OCI-LY3 (cell line): ENCODE results near the gene CTTN.

ENCODE experiments used
- EZH2phosphoT487 ChIP-seq: fragments of 200-600 bp; shearing (Covaris generic); IDR thresholded peaks from 2 replicates; pipeline ENCODE4 v1.6.1; 2018; ENCODE audit warnings: antibody characterized with exemption, mixed run types, low read depth
- TF ChIP-seq, protein P1 (sequence below): fragments of 200-600, 300-600 bp; sonication (generic); IDR thresholded peaks from 2 replicates; pipeline ENCODE4 v1.5.1; 2014; ENCODE audit warnings: antibody characterized with exemption, low read length, low read depth

DNA sequence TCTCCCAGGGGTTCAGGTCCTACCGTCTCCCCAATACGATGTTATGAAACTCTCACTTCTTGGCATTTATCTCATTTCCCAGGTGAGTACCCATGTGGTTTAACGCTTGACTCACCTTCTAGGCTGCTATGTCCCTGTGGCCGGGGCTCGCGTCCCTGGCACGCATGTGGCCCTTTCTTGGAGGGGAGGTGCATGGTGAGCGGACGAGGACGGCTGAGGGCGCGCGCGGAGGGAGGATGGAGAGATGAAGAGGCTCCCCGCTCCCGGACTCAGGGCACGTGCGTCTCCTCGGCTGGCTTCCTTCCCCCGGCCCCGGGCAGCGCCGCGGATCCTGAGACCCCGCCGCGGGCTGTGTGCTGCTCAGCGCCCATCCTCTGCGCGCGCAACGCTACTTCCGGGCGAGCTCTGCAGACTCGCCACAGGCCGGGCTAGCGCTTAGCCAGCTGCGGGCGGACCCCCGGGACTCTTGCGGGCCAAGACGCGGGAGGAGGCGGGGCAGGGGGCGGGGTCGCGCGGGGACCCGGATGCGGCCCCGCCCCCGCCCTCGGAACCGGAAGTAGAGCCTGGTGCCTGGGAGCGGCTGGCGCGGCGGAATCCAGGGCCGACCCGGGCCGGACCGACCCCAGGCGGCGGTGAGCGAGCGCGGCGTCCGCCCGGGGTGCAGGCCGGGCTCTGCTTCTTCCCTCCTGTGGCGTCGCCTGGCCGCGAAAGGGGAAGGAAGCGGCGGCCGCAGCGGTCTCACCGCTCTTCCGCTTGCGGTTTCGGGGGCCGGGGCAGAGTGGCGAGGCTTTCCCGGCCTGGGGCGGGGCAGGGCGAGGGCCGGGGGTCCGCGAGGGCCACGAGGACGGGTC lies at the start of gene CTTN:
- TF ChIP-seq, protein P1, sequence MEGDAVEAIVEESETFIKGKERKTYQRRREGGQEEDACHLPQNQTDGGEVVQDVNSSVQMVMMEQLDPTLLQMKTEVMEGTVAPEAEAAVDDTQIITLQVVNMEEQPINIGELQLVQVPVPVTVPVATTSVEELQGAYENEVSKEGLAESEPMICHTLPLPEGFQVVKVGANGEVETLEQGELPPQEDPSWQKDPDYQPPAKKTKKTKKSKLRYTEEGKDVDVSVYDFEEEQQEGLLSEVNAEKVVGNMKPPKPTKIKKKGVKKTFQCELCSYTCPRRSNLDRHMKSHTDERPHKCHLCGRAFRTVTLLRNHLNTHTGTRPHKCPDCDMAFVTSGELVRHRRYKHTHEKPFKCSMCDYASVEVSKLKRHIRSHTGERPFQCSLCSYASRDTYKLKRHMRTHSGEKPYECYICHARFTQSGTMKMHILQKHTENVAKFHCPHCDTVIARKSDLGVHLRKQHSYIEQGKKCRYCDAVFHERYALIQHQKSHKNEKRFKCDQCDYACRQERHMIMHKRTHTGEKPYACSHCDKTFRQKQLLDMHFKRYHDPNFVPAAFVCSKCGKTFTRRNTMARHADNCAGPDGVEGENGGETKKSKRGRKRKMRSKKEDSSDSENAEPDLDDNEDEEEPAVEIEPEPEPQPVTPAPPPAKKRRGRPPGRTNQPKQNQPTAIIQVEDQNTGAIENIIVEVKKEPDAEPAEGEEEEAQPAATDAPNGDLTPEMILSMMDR = no peak
- TF ChIP-seq EZH2phosphoT487 = no peak
